IPS-15b (cell line): ENCODE results near the gene ARHGAP26.

Experiments used
- H3K27me3 ChIP-seq: one replicate; pipeline ENCODE4 v1.6.1; 2013; ENCODE audit warnings: low read length; ENCODE audit not compliant: control insufficient read depth, insufficient read depth
- H3K36me3 ChIP-seq: one replicate; pipeline ENCODE4 v1.6.1; 2013; ENCODE audit warnings: low read length; ENCODE audit not compliant: control insufficient read depth, insufficient read depth
- H3K4me1 ChIP-seq: one replicate; pipeline ENCODE4 v1.6.1; 2013; ENCODE audit warnings: mild to moderate bottlenecking, low read length; ENCODE audit not compliant: control insufficient read depth, insufficient read depth
- H3K4me3 ChIP-seq: one replicate; pipeline ENCODE4 v1.5.1; 2013; ENCODE audit warnings: low read depth, low read length
- H3K9ac ChIP-seq: one replicate; pipeline ENCODE4 v1.6.1; 2013; ENCODE audit warnings: low read depth, mild to moderate bottlenecking, low read length
- H3K9me3 ChIP-seq: one replicate; pipeline ENCODE4 v1.6.1; 2013; ENCODE audit warnings: mild to moderate bottlenecking, low read length; ENCODE audit not compliant: control insufficient read depth, insufficient read depth

Gene ARHGAP26

GRCh38 chr5:143224672-143225071, 454.5 kb downstream of the ARHGAP26 start:
- Histone ChIP-seq H3K9me3 (no peaks in the 10 kb centered on the region), H3K36me3 (no peaks in the 10 kb centered on the region), H3K27me3 (no peaks in the 10 kb centered on the region), H3K4me1 (no peaks in the 10 kb centered on the region), H3K4me3 (no peak overlapping the region), H3K9ac (no peak overlapping the region)

GRCh38 chr5:143225511-143225910, 455.3 kb downstream of the ARHGAP26 start:
- no peaks in the 10 kb centered on the region for H3K27me3 ChIP-seq
- no peaks in the 10 kb centered on the region for H3K9me3 ChIP-seq
- H3K4me1 ChIP-seq, result peaks cover 3% of the 10 kb centered on the region
- no peaks in the 10 kb centered on the region for H3K36me3 ChIP-seq
- no peak overlapping the region for H3K9ac ChIP-seq
- no peak overlapping the region for H3K4me3 ChIP-seq

GRCh38 chr5:143226361-143226760, 456.2 kb downstream of the ARHGAP26 start:
- no peak overlapping the region for H3K4me3 ChIP-seq
- no peaks in the 10 kb centered on the region for H3K9me3 ChIP-seq
- no peaks in the 10 kb centered on the region for H3K36me3 ChIP-seq
- H3K9ac ChIP-seq, result no peak overlapping the region
- no peaks in the 10 kb centered on the region for H3K27me3 ChIP-seq
- peaks cover 3% of the 10 kb centered on the region for H3K4me1 ChIP-seq

- Histone ChIP-seq H3K9ac (no peak overlapping the region), H3K27me3 (no peaks in the 10 kb centered on the region), H3K4me1 (peaks cover 3% of the 10 kb centered on the region), H3K4me3 (no peak overlapping the region), H3K9me3 (no peaks in the 10 kb centered on the region), H3K36me3 (no peaks in the 10 kb centered on the region)
Measured at GRCh38 chr5:143226872-143227271, 456.7 kb downstream of the ARHGAP26 start.

- H3K4me3 ChIP-seq, result no peak overlapping the region
- H3K36me3 ChIP-seq, result no peaks in the 10 kb centered on the region
- H3K9ac ChIP-seq, result no peak overlapping the region
- H3K4me1 ChIP-seq, result peaks cover 3% of the 10 kb centered on the region
- H3K9me3 ChIP-seq, result no peaks in the 10 kb centered on the region
- H3K27me3 ChIP-seq, result no peaks in the 10 kb centered on the region
Measured at GRCh38 chr5:143227301-143227700, 457.1 kb downstream of the ARHGAP26 start.

GRCh38 chr5:143228597-143229293, 458.6 kb downstream of the ARHGAP26 start:
- Histone ChIP-seq H3K4me1 (peaks cover 3% of the 10 kb centered on the region), H3K9ac (no peak overlapping the region), H3K36me3 (no peaks in the 10 kb centered on the region), H3K27me3 (no peaks in the 10 kb centered on the region), H3K9me3 (no peaks in the 10 kb centered on the region), H3K4me3 (no peak overlapping the region)

- H3K27me3 ChIP-seq, result no peaks in the 10 kb centered on the region
- no peaks in the 10 kb centered on the region for H3K36me3 ChIP-seq
- no peak overlapping the region for H3K9ac ChIP-seq
- peaks cover 3% of the 10 kb centered on the region for H3K4me1 ChIP-seq
- no peaks in the 10 kb centered on the region for H3K9me3 ChIP-seq
- no peak overlapping the region for H3K4me3 ChIP-seq
Measured at GRCh38 chr5:143229426-143229895, 459.3 kb downstream of the ARHGAP26 start.

- Histone ChIP-seq H3K27me3 (no peaks in the 10 kb centered on the region), H3K9ac (no peak overlapping the region), H3K4me1 (peaks cover 3% of the 10 kb centered on the region), H3K4me3 (no peak overlapping the region), H3K9me3 (no peaks in the 10 kb centered on the region), H3K36me3 (no peaks in the 10 kb centered on the region)
Measured at GRCh38 chr5:143229896-143230675, 459.9 kb downstream of the ARHGAP26 start.

GRCh38 chr5:143230676-143230996, 460.5 kb downstream of the ARHGAP26 start:
- H3K9ac ChIP-seq, result no peak overlapping the region
- no peaks in the 10 kb centered on the region for H3K27me3 ChIP-seq
- no peak overlapping the region for H3K4me3 ChIP-seq
- no peaks in the 10 kb centered on the region for H3K9me3 ChIP-seq
- H3K36me3 ChIP-seq, result no peaks in the 10 kb centered on the region
- peaks cover 3% of the 10 kb centered on the region for H3K4me1 ChIP-seq

- peaks cover 3% of the 10 kb centered on the region for H3K4me1 ChIP-seq
- no peak overlapping the region for H3K9ac ChIP-seq
- H3K27me3 ChIP-seq, result no peaks in the 10 kb centered on the region
- H3K36me3 ChIP-seq, result no peaks in the 10 kb centered on the region
- H3K4me3 ChIP-seq, result no peak overlapping the region
- H3K9me3 ChIP-seq, result no peaks in the 10 kb centered on the region
Measured at GRCh38 chr5:143231416-143231815, 461.2 kb downstream of the ARHGAP26 start.

- no peak overlapping the region for H3K4me3 ChIP-seq
- H3K36me3 ChIP-seq, result no peaks in the 10 kb centered on the region
- H3K27me3 ChIP-seq, result no peaks in the 10 kb centered on the region
- H3K4me1 ChIP-seq, result peaks cover 3% of the 10 kb centered on the region
- H3K9me3 ChIP-seq, result no peaks in the 10 kb centered on the region
- H3K9ac ChIP-seq, result no peak overlapping the region
Measured at GRCh38 chr5:143231973-143232812, 462.0 kb downstream of the ARHGAP26 start.
